NCI-H146 (cell line): ENCODE results near the gene TTC4.

ENCODE experiments used
- DNase-seq: peaks from one replicate; lab custom pipeline; 2025; lab: John Stamatoyannopoulos, UW

Gene TTC4

DNA sequence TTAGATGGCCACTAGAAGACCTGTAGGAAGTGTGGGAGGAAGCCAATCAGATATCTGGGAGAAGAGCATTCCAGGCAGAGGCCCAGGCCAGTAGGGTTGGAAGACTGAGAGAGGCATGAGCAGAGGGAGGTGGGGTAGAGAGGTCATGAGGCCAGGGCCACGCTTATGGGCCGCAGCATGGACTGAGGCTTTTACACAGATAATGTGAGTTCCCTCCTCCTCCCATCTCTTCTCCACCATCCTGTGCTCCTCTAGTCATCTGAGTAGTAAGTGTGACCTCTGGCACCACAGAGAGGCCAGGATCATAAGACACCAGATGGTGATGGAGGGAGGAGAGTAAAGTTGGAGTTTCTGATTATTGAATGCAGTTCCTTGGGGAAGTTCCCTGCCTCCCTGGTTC, 68.4 kb downstream of the TTC4 start:
- no peak for DNase-seq

DNA sequence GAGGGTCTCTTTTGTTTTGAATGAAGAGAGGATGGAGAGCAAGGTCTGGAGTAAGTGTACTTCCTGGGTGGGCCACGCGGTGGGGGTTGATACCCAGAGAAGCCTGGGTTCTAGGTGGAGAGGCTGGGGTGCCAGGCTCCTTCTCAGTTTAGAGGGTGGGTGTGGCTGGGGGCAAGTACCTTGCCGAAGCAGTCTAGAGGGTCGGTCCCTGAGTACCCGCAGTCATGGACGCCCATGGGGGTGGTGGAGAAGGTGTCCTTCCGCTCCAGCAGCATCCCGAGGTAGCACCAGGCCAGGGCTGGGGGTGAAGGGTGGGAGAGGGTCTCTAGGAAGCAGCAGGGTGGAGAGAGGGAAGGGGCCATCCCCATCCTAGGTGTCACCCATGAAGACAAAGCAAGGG, 71.1 kb downstream of the TTC4 start:
- no peak for DNase-seq

GRCh38 chr1:54787604-54788003, 71.9 kb downstream of the TTC4 start:
- no peak for DNase-seq

GRCh38 chr1:54788459-54788858, 72.8 kb downstream of the TTC4 start:
- no peak for DNase-seq

GRCh38 chr1:54791880-54792522, 76.3 kb downstream of the TTC4 start:
- DNase-seq = peak; percentile 42
